SHP77 treated with DMSO at 0.1 percent for 48 hours (cell line): ENCODE data around the gene UBE2E2.
"Not testable (repeated sequence)": the region's sequence is repeated elsewhere in the genome, so short reads cannot be mapped to it uniquely, and the experiment has no call there.

Experiments used
- DNase-seq: peaks from one replicate; lab custom pipeline; 2025; lab: John Stamatoyannopoulos, UW

The UBE2E2 gene

GRCh38 chr3:23202921-23203707 is at the start of gene UBE2E2:
UBE2E2 (plus strand) TSS chr3:23203327.
- no peak for DNase-seq

- no peak for DNase-seq
These were observed 49.7 kb upstream of the UBE2E2 start for GRCh38 chr3:23153436-23153835.

GRCh38 chr3:23157331-23157730 is 45.8 kb upstream of the UBE2E2 start:
- no peak for DNase-seq

- DNase-seq: no peak
These were observed 43.2 kb upstream of the UBE2E2 start for GRCh38 chr3:23159929-23160328.

GRCh38 chr3:23161308-23161707 is 41.8 kb upstream of the UBE2E2 start:
- no peak for DNase-seq

- no peak for DNase-seq
These were observed 41.1 kb upstream of the UBE2E2 start for GRCh38 chr3:23161896-23162570.

GRCh38 chr3:23162934-23163333 is 40.2 kb upstream of the UBE2E2 start:
- DNase-seq: no peak

GRCh38 chr3:23164746-23165145 is 38.4 kb upstream of the UBE2E2 start:
- DNase-seq: no peak

- no peak for DNase-seq
These were observed 37.6 kb upstream of the UBE2E2 start for GRCh38 chr3:23165571-23165970.

GRCh38 chr3:23166276-23166675 is 36.9 kb upstream of the UBE2E2 start:
- DNase-seq: no peak

- no peak for DNase-seq
These were observed 36.3 kb upstream of the UBE2E2 start for GRCh38 chr3:23166845-23167244.

- no peak for DNase-seq
These were observed 33.6 kb upstream of the UBE2E2 start for GRCh38 chr3:23169551-23169950.

GRCh38 chr3:23170291-23170690 is 32.8 kb upstream of the UBE2E2 start:
- DNase-seq: no peak

GRCh38 chr3:23172059-23172458 is 31.1 kb upstream of the UBE2E2 start:
- no peak for DNase-seq

- no peak for DNase-seq
These were observed 28.6 kb upstream of the UBE2E2 start for GRCh38 chr3:23174426-23175039.

- no peak for DNase-seq
These were observed 27.6 kb upstream of the UBE2E2 start for GRCh38 chr3:23175341-23176083.

- DNase-seq: not testable (repeated sequence)
These were observed 26.3 kb upstream of the UBE2E2 start for GRCh38 chr3:23176839-23177238.

GRCh38 chr3:23182996-23183513 is 20.1 kb upstream of the UBE2E2 start:
- DNase-seq: no peak

GRCh38 chr3:23183731-23184130 is 19.4 kb upstream of the UBE2E2 start:
- DNase-seq: no peak

GRCh38 chr3:23185861-23186260 is 17.3 kb upstream of the UBE2E2 start:
- no peak for DNase-seq

GRCh38 chr3:23189187-23189586 is 13.9 kb upstream of the UBE2E2 start:
- no peak for DNase-seq

- DNase-seq: no peak
These were observed 10.3 kb upstream of the UBE2E2 start for GRCh38 chr3:23192816-23193215.
